HG03045 (cell line): ENCODE data around the gene CHD5.
"Not testable (repeated sequence)": the region's sequence is repeated elsewhere in the genome, so short reads cannot be mapped to it uniquely, and the experiment has no call there.

Experiments
- ATAC-seq: cut with Tn5 transposase; IDR thresholded peaks from one replicate; pipeline ENCODE4 v1.9.1; 2021; ENCODE audit warnings: mild to moderate bottlenecking, moderate library complexity; ENCODE audit not compliant: unreplicated experiment

Gene CHD5

DNA sequence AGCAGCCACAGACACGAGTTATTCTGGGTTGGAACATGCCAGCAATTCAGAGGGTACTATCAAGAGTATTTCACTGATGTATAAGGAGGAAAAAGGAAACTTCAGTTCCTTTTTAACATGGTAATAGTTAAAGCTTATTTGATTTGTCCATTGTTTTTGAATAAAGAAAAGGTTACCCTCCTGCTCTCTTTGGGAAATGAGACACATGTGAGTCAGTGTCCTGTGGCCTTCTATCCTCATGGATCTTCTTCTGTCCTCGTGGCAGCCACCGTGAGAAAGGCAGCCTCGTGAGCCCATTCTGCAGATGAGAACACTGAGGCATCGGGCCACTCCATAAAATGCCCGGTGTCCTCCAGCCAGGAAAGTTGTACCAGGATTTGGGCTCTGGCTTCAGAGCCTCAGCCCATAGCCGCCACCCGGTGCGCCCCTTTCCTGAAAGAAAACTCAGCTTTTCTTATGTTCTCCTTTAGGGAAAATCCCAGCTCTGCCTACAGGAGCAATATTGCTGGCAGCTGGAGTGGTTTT lies 109.6 kb downstream of the CHD5 start:
- ATAC-seq: no peak

DNA sequence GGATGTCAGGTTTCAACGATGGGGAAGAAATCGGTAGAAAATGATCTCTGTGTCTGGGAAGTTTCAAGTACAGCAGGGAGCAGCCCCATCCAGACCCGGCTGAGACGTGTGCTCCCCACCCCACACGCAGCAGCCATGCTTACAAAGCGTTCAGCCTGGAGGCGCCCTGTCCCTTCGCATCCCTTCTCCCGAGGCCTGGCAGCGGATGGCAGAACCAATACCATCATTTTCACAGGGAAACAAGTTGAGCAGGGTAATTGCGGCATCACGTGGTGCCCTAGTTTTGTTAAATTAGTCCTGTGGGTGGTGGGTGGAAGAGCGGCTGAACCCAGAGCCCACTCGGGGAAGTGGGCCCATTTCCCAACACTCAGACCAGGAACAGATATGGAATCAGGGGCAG lies 110.5 kb downstream of the CHD5 start:
- no peak for ATAC-seq

DNA sequence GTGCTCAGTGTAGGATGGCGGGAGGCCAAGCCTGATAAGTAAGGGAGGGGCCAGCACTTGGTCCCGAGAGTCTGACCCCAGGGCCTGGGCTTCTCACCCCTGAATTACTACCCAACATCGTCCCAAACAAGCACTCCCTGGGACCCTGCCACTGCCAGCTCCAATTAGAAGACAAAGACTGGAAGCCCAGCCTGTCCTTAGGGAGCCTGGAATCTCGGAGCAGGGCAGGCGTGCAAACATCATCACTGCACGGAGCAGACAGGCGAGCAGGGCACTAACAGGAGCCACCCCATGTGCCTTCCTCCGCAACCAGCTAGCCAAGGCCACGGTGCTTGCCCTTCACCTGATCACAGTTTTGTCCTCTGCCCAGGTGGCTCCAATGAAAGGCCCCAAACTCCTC lies 111.2 kb downstream of the CHD5 start:
- no peak for ATAC-seq

DNA sequence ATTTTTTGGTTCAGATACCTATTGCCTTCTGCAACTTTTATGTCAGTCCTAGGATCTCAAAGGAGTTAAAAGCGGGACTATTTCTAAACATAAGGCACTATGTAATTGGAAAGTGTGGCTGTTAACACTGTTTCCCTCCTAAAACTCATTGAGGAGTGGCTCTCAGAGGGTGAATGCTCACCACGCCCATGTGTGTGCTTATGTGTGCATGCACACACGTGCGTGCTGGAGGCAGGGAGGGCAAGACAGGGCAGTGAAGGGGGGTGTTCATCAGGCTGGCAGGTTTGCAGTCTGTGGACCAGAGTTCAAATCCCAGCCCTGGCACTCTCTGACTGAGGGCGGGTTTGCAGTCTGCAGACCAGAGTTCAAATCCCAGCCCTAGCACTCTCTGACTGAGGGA lies 112.0 kb downstream of the CHD5 start:
- ATAC-seq: no peak

DNA sequence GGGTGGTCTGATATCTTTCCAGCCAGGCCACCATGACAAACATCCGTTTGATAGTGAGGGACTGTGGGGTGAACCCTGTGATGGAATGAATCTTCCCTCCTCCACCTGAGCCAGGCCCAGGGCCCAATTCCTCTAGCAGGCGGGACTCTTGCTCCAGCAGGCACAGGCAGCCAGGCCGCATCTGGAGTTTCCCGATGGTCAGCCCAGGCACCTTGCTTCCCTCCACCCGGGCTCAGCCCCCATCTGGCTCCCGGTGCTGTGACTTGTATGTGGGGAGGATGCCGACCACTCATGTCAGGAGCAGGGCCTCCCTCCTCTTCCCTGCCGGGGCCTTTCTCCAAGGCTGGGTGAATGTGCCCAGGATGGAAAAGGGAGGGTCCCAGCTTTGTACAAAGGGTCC lies 113.4 kb downstream of the CHD5 start:
- no peak for ATAC-seq

DNA sequence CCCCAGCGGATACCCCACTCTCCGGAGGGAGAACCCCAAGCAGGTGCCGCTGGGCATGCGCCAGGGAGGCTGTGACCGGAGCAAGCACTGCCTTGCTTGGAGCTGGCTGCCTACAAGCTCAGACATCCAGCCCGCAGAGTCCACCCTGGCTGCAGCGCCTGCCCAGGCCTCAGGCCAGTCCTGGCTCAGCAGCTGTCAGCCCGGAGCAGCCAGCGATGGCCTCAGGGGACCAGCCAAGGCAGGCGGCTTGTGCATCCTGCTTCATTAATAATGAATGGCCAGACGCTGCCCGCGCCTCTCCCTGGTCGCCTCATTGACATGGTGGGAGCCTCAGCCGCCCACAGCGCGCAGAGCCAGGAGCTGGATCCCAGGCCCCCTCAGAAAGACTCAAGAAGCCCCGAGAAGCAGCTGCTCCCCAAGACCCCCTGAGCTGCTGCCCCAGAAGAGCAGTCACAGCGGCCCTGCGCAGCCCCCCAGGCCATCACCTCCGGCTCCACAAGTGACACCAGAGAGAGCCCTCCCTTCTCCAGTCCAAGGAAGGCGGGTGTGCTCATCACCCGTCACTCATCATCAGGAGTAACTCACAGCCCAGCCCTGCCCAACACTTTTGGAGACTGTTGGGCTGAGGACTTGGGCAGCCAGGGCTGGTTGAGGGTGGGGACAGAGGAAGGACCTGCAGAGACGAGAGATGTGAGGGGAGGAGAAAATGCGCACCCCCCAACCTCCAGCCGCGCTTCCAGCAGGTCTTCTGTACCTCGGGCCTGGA lies 114.8 kb downstream of the CHD5 start:
- no peak for ATAC-seq

DNA sequence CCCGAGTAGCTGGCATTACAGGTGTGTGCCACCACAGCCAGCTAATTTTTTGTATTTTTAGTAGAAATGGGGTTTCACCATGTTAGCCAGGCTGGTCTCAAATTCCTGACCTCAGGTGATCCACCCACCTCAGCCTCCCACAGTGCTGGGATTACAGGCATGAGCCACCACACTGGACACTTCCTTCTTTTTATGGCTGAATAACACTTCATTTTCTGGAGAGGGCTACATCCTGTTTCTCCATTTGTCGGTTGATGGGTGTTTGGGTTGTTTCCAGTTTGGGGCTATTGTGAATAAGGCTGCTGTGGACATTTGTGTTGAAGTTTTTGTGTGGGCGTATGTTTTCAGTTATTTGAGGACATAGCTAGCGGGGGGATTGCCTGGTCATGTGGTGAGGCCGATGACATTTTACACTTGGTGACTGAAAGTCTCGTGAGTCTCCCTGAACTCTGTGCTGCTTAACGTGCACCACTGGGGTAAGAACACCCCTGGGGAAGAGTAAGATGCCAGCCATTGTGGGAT lies 116.5 kb downstream of the CHD5 start:
- ATAC-seq: not testable (repeated sequence)

DNA sequence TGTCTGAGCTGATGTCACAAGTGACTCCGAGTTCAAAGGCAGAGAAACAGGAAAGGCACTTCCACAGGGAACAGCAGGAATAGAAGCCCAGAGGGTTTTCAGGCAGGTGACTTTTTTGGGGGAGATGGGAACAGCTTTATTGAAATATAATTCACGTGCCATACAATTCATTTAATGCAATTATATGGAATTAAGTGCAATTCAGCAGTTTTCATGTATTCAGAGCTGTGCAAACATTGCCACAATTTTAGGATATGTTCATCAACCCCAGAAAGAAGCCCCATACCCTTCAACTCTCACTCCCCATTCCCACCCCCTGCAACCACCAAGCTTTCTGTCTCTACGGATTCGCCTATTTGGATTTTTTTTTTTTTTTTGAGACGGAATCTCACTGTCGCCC lies 117.5 kb downstream of the CHD5 start:
- ATAC-seq: no peak

DNA sequence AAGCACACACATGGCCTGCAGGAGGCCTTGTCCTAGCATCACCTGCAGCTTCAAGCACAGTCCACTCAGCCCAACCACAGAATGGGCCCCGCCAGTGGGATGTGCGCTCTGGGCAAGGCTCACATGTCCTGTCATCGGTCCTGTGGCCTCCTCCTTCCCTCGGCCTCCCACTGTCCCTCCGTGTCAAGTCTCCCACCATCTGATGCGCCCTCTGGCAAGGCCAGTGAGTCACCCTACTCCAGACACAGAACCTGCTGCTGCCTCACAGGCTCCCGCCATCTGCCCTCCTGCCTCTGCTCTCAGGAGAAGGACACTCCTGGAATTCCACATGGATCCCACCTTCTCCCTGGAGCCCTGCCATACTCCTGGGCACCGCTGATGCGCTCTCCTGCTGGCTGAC lies 120.3 kb downstream of the CHD5 start:
- ATAC-seq: no peak

DNA sequence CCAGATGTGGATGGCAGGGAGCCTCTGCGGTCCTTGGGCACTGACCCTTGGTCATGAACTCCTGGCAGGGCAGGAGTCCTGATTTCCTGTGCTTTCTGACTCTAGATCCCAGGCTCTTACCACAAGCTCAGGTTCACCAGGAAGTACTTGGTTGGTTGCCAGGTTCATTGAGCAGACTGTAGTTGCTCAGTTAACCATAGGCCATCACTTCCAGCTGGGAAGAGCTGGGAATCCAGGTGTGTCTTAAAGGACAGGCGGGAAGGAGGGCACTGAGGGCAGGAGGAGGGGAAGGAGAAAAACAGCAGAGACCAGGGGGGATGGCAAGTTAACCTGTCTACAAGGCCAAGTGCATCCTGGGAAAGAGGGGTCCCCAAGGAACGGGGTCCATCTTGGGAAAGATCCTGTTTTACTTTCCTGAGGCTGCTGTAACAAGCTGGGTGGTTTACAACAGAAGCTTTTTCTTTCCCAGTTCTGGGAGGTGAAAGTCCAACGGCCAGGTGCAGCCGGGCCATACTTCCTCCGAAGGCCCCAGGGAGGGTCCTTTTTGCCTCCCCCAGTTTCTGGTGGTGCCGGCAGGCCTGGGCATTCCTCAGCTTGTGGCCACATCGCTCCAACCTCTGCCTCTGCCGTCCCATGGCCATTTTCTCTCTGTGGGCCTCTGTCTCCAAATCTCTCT lies 122.8 kb downstream of the CHD5 start:
- ATAC-seq: no peak

DNA sequence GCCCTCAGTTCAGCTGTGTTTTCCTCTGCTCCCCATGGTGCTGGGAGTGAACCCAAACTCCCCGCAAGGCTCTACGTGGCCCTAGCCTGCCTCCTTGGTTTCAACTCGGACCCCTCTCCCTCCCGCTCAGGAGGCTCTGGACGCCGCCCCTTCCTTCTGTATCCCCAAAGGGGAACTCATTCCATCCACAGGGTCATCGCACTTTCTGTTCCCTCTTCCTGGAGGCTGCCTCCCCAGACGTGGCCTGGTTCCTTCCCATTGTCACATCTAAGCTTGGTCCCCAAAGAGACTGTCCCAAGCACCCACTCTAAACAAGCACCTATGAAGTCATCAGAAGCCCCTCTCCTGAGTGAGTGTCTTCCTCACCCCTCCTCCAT lies 123.6 kb downstream of the CHD5 start:
- ATAC-seq: no peak

DNA sequence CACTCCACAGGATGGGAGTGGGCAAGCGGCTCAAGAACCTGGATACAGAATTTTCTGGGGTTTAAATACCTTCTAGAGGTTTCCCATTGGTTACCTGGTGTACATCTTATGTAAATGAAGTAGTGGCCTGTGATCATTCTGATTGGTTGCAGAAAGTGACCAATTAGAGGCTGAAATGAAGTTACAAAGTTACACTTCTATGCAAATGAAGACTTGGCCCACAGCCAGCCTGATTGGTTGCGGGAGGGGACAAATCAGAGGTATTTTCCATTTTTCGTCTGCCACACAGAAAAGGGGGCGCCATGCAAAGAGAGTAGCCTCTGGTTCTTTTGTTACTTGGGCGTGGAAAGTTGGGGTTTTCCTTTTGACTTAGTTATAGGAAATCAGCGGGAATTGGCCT lies 125.5 kb downstream of the CHD5 start:
- no peak for ATAC-seq

DNA sequence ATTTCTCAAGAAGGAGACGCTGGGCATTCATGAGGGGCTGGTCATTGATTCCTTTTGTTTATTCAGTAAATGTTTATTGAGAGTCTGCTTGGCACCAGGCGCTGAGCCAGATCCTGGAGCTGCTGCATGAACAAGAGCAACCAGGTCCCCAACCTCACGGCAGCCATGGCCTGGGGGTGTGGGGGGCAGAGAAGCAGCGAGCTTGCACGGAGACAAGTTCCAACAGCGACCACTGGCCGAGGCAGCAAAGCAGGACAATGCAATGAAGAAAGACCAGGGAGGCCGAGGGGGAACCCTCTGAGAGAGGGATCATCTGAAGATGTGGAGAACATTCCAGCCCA lies 126.9 kb downstream of the CHD5 start:
- no peak for ATAC-seq

DNA sequence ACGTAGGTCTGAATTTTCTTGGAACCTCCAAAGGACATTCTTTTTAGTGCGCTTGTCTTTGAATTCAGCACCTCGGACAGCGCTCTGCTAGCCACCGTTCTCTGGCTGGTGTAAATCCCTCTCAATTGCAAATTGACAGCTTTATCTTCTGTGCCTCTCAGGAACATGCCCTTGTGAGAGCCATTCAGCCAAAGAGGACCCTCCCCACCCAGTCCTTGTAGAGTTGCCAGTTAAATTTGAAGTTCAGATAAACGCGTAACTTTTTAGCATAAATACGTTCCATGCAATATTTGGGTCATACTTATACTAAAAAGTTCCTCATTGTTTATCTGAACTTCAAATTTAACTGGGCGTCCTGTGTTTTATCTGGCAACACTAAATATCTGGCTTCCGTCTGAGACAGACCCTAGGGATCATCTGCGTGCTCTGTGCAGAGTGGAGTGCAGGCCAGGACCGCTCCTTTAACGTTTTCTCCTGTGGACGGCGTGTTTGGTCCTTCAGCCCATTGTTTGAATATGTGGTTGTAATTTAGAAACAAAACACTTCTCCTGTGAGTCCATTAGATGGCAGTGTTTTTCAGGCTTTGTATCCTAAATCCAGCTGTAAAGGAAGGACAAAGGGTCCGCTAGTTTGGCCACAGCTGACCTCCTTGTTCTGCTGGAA lies 127.4 kb downstream of the CHD5 start:
- no peak for ATAC-seq
